Endothelial cell (in vitro differentiated cells): ENCODE data around the gene SMAD6. TPM values are rescaled to one million over a fixed set of nuclear protein-coding genes. Genes with fewer than 3 reads are reported as not detected.

Experiments used
- DNase-seq: peaks from one replicate; pipeline ENCODE4 v3.0.0; 2021; ENCODE audit warnings: low spot score
- H3K27ac Mint-ChIP-seq: one replicate; pipeline ENCODE4 v1.8.0; 2021; ENCODE audit warnings: mixed read lengths, inconsistent platforms; ENCODE audit not compliant: unreplicated experiment
- H3K27me3 Mint-ChIP-seq: one replicate; pipeline ENCODE4 v1.8.0; 2021; ENCODE audit warnings: mild to moderate bottlenecking, moderate library complexity, mixed read lengths, inconsistent platforms; ENCODE audit not compliant: unreplicated experiment
- H3K36me3 Mint-ChIP-seq: one replicate; pipeline ENCODE4 v1.8.0; 2021; ENCODE audit warnings: mild to moderate bottlenecking, low read depth, mixed read lengths, inconsistent platforms; ENCODE audit not compliant: unreplicated experiment
- H3K4me1 Mint-ChIP-seq: one replicate; pipeline ENCODE4 v1.8.0; 2021; ENCODE audit warnings: mild to moderate bottlenecking, mixed read lengths, inconsistent platforms; ENCODE audit not compliant: unreplicated experiment
- H3K4me3 Mint-ChIP-seq: one replicate; pipeline ENCODE4 v1.8.0; 2021; ENCODE audit warnings: mild to moderate bottlenecking, mixed read lengths, inconsistent platforms; ENCODE audit not compliant: unreplicated experiment
- H3K9me3 Mint-ChIP-seq: one replicate; pipeline ENCODE4 v1.8.0; 2021; ENCODE audit warnings: mixed read lengths, inconsistent platforms; ENCODE audit not compliant: unreplicated experiment
- CTCF ChIP-seq: fragments of 200-600 bp; sonication (generic); IDR thresholded peaks from one replicate; pipeline ENCODE4 v1.5.0; 2021; ENCODE audit warnings: antibody characterized with exemption; ENCODE audit not compliant: unreplicated experiment
- total RNA-seq: library from RNA; stranded (reverse); fragmentation: NEBNext Ultra II Directional; extraction: Animal tissue kit (Norgen Biotek cat#: 25700); gene quantifications from one replicate; pipeline ENCODE4 v1.2.1, GENCODE V29; 2021; ENCODE audit not compliant: unreplicated experiment

Gene SMAD6
- total RNA-seq, 1 donor from 2014 or later, result 21.3 TPM

GRCh38 chr15:66758844-66759243 is 56.8 kb downstream of the SMAD6 start:
- H3K27me3 Mint-ChIP-seq, result peaks cover 4% of the 10 kb centered on the region
- H3K36me3 Mint-ChIP-seq, result peaks cover 21% of the 10 kb centered on the region
- DNase-seq, result no peak
- H3K9me3 Mint-ChIP-seq, result no peaks in the 10 kb centered on the region
- TF ChIP-seq CTCF, result no peak
- H3K4me1 Mint-ChIP-seq, result peaks cover 53% of the 10 kb centered on the region
- H3K27ac Mint-ChIP-seq, result no peak overlapping the region
- H3K4me3 Mint-ChIP-seq, result no peak overlapping the region

- no peak for TF ChIP-seq CTCF
- Mint-ChIP-seq H3K4me1 (peaks cover 58% of the 10 kb centered on the region), H3K4me3 (no peak overlapping the region), H3K27ac (peak overlapping the region; percentile 97), H3K27me3 (peaks cover under 1% of the 10 kb centered on the region), H3K36me3 (peaks cover 6% of the 10 kb centered on the region), H3K9me3 (no peaks in the 10 kb centered on the region)
- no peak for DNase-seq
Measured at GRCh38 chr15:66760097-66760967, 58.3 kb downstream of the SMAD6 start.

GRCh38 chr15:66760968-66761725 is 59.1 kb downstream of the SMAD6 start:
- DNase-seq, result peak; percentile 16
- no peaks in the 10 kb centered on the region for H3K9me3 Mint-ChIP-seq
- no peak for TF ChIP-seq CTCF
- H3K4me1 Mint-ChIP-seq, result peaks cover 66% of the 10 kb centered on the region
- H3K27ac Mint-ChIP-seq, result peak overlapping the region; percentile 97
- peaks cover 4% of the 10 kb centered on the region for H3K36me3 Mint-ChIP-seq
- H3K4me3 Mint-ChIP-seq, result peak overlapping the region; percentile 22
- H3K27me3 Mint-ChIP-seq, result peaks cover 2% of the 10 kb centered on the region

GRCh38 chr15:66761726-66762595 is 59.9 kb downstream of the SMAD6 start:
- peaks cover 2% of the 10 kb centered on the region for H3K27me3 Mint-ChIP-seq
- H3K36me3 Mint-ChIP-seq, result peaks cover 4% of the 10 kb centered on the region
- peaks cover 74% of the 10 kb centered on the region for H3K4me1 Mint-ChIP-seq
- H3K27ac Mint-ChIP-seq, result peak overlapping the region; percentile 97
- H3K4me3 Mint-ChIP-seq, result peak overlapping the region; percentile 22
- no peak for DNase-seq
- no peaks in the 10 kb centered on the region for H3K9me3 Mint-ChIP-seq
- no peak for TF ChIP-seq CTCF
